ENCODE data around the gene MRTFB. TPM values are rescaled to one million over a fixed set of nuclear protein-coding genes. Genes with fewer than 3 reads are reported as not detected.

Gene MRTFB
- total RNA-seq, 1 experiment from 2014 or later: 30.0 TPM

GRCh38 chr16:14104066-14104465 lies 32.9 kb downstream of the MRTFB start:
- intact Hi-C loops (cut with micrococcal nuclease): no loop called here
- H3K27me3 Mint-ChIP-seq (ENCODE audit: insufficient read depth, unreplicated experiment): no peaks in the 10 kb centered on the region
- CTCF ChIA-PET: interaction anchor here (1.5 kb wide), 1 partner anchor 15 kb away, joined by 3 read pairs; no protein-coding TSS in a partner anchor
- no TSS peak for BruUV-seq (replicated peaks)
- H3K4me3 Mint-ChIP-seq (ENCODE audit: unreplicated experiment): no peak overlapping the region
- POLR2A ChIA-PET: interaction anchor here (0.9 kb wide), 1 partner anchor 11 kb away, joined by 3 read pairs; no protein-coding TSS in a partner anchor
- no peak for DNase-seq (ENCODE audit: unreplicated experiment)
- peak overlapping the region; percentile 35 for H3K27ac Mint-ChIP-seq (ENCODE audit: low read depth, unreplicated experiment)
- TF ChIP-seq CTCF (IDR thresholded peaks at IDR 0.05; ENCODE audit: unreplicated experiment): no peak
- peaks cover 23% of the 10 kb centered on the region for H3K4me1 Mint-ChIP-seq (ENCODE audit: insufficient read depth, unreplicated experiment)
- no peaks in the 10 kb centered on the region for H3K36me3 Mint-ChIP-seq (ENCODE audit: insufficient read depth, unreplicated experiment)
- H3K9me3 Mint-ChIP-seq (ENCODE audit: unreplicated experiment): no peaks in the 10 kb centered on the region

- no peak for TF ChIP-seq CTCF (IDR thresholded peaks at IDR 0.05; ENCODE audit: unreplicated experiment)
- Mint-ChIP-seq H3K9me3 (ENCODE audit: unreplicated experiment) (no peaks in the 10 kb centered on the region), H3K4me3 (ENCODE audit: unreplicated experiment) (no peak overlapping the region), H3K36me3 (ENCODE audit: insufficient read depth, unreplicated experiment) (no peaks in the 10 kb centered on the region), H3K27me3 (ENCODE audit: insufficient read depth, unreplicated experiment) (no peaks in the 10 kb centered on the region), H3K4me1 (ENCODE audit: insufficient read depth, unreplicated experiment) (peaks cover 26% of the 10 kb centered on the region), H3K27ac (ENCODE audit: low read depth, unreplicated experiment) (no peak overlapping the region)
- ChIA-PET CTCF (interaction anchor here (0.6 to 1.2 kb wide), 4 partner anchors 10 to 166 kb away, joined by 3 to 4 read pairs (median 3); no protein-coding TSS in a partner anchor), POLR2A (interaction anchor here (1.0 to 1.3 kb wide), 2 partner anchors 10 to 12 kb away, joined by 3 read pairs; no protein-coding TSS in a partner anchor)
- no peak for DNase-seq (ENCODE audit: unreplicated experiment)
- BruUV-seq (replicated peaks): no TSS peak
- intact Hi-C loops (cut with micrococcal nuclease): no loop called here
Measured at GRCh38 chr16:14105760-14106375, 34.7 kb downstream of the MRTFB start.

GRCh38 chr16:14106457-14106856 lies 35.3 kb downstream of the MRTFB start:
- H3K9me3 Mint-ChIP-seq (ENCODE audit: unreplicated experiment): no peaks in the 10 kb centered on the region
- DNase-seq (ENCODE audit: unreplicated experiment): no peak
- no peak overlapping the region for H3K27ac Mint-ChIP-seq (ENCODE audit: low read depth, unreplicated experiment)
- no peaks in the 10 kb centered on the region for H3K27me3 Mint-ChIP-seq (ENCODE audit: insufficient read depth, unreplicated experiment)
- intact Hi-C loops (cut with micrococcal nuclease): no loop called here
- ChIA-PET POLR2A (interaction anchor here (1.0 to 1.3 kb wide), 3 partner anchors 11 to 13 kb away, joined by 3 to 4 read pairs (median 3); no protein-coding TSS in a partner anchor), CTCF (interaction anchor here (0.7 to 1.2 kb wide), 3 partner anchors 13 to 183 kb away, joined by 3 to 4 read pairs (median 3); no protein-coding TSS in a partner anchor)
- TF ChIP-seq CTCF (IDR thresholded peaks at IDR 0.05; ENCODE audit: unreplicated experiment): no peak
- BruUV-seq (replicated peaks): no TSS peak
- no peaks in the 10 kb centered on the region for H3K36me3 Mint-ChIP-seq (ENCODE audit: insufficient read depth, unreplicated experiment)
- peaks cover 27% of the 10 kb centered on the region for H3K4me1 Mint-ChIP-seq (ENCODE audit: insufficient read depth, unreplicated experiment)
- no peak overlapping the region for H3K4me3 Mint-ChIP-seq (ENCODE audit: unreplicated experiment)

GRCh38 chr16:14106961-14107360 lies 35.8 kb downstream of the MRTFB start:
- intact Hi-C loops (cut with micrococcal nuclease): no loop called here
- ChIA-PET CTCF (interaction anchor here (0.7 to 1.2 kb wide), 3 partner anchors 12 to 184 kb away, joined by 3 to 4 read pairs (median 3); no protein-coding TSS in a partner anchor), POLR2A (interaction anchor here (1.0 kb wide), 1 partner anchor 12 kb away, joined by 4 read pairs; no protein-coding TSS in a partner anchor)
- H3K27me3 Mint-ChIP-seq (ENCODE audit: insufficient read depth, unreplicated experiment): no peaks in the 10 kb centered on the region
- H3K36me3 Mint-ChIP-seq (ENCODE audit: insufficient read depth, unreplicated experiment): no peaks in the 10 kb centered on the region
- BruUV-seq (replicated peaks): no TSS peak
- no peak for DNase-seq (ENCODE audit: unreplicated experiment)
- no peak for TF ChIP-seq CTCF (IDR thresholded peaks at IDR 0.05; ENCODE audit: unreplicated experiment)
- H3K9me3 Mint-ChIP-seq (ENCODE audit: unreplicated experiment): no peaks in the 10 kb centered on the region
- H3K4me3 Mint-ChIP-seq (ENCODE audit: unreplicated experiment): no peak overlapping the region
- H3K27ac Mint-ChIP-seq (ENCODE audit: low read depth, unreplicated experiment): no peak overlapping the region
- peaks cover 26% of the 10 kb centered on the region for H3K4me1 Mint-ChIP-seq (ENCODE audit: insufficient read depth, unreplicated experiment)

Data from MCF 10A (cell line).